Loucy (cell line): ENCODE measurements around the gene SLC25A21.
"Not testable (repeated sequence)": the region's sequence is repeated elsewhere in the genome, so short reads cannot be mapped to it uniquely, and the experiment has no call there.

Experiments
- H2AFZ ChIP-seq: fragments of 200-600 bp; sonication (generic); 2 replicates; pipeline ENCODE4 v1.6.0; 2016; ENCODE audit warnings: antibody characterized with exemption, mild to moderate bottlenecking, low read length, moderate library complexity
- H3F3A ChIP-seq: fragments of 200-600 bp; 2 replicates; pipeline ENCODE4 v1.6.0; 2016; ENCODE audit warnings: antibody characterized with exemption, low read depth, mild to moderate bottlenecking
- H3K27me3 ChIP-seq: fragments of 200-600 bp; sonication (generic); 2 replicates; pipeline ENCODE4 v1.6.1; 2014; ENCODE audit warnings: low read length, mild to moderate bottlenecking; ENCODE audit not compliant: insufficient read depth, poor library complexity, severe bottlenecking
- H3K36me3 ChIP-seq: fragments of 200-600 bp; sonication (generic); 2 replicates; pipeline ENCODE4 v1.6.1; 2016; ENCODE audit warnings: low read length; ENCODE audit not compliant: insufficient read depth
- H3K4me1 ChIP-seq: fragments of 200-600 bp; sonication (generic); 2 replicates; pipeline ENCODE4 v1.5.1; 2014; ENCODE audit warnings: low read length, mild to moderate bottlenecking; ENCODE audit not compliant: insufficient read depth, poor library complexity, severe bottlenecking
- H3K4me2 ChIP-seq: fragments of 200-600 bp; sonication (generic); 2 replicates; pipeline ENCODE4 v1.6.0; 2014; ENCODE audit warnings: antibody characterized with exemption, low read length, low read depth, mild to moderate bottlenecking; ENCODE audit not compliant: poor library complexity, severe bottlenecking
- H3K4me3 ChIP-seq: fragments of 200-600 bp; sonication (generic); 2 replicates; pipeline ENCODE4 v1.5.1; 2014; ENCODE audit warnings: low read length, mild to moderate bottlenecking, mixed read lengths; ENCODE audit not compliant: poor library complexity, severe bottlenecking
- H3K79me2 ChIP-seq: fragments of 200-600 bp; sonication (generic); 2 replicates; pipeline ENCODE4 v1.6.1; 2014; ENCODE audit warnings: low read length; ENCODE audit not compliant: insufficient read depth
- H3K9ac ChIP-seq: fragments of 200-600 bp; sonication (generic); 2 replicates; pipeline ENCODE4 v1.6.0; 2014; ENCODE audit warnings: mild to moderate bottlenecking, low read depth, low read length, moderate library complexity; ENCODE audit not compliant: poor library complexity, severe bottlenecking
- H3K9me2 ChIP-seq: fragments of 200-600 bp; sonication (generic); replicated peaks from 2 replicates; pipeline ENCODE4 v1.6.1; 2016; ENCODE audit warnings: low read depth, low read length, mixed read lengths
- H3K9me3 ChIP-seq: fragments of 200-600 bp; sonication (generic); 2 replicates; pipeline ENCODE4 v1.6.1; 2014; ENCODE audit warnings: mild to moderate bottlenecking, antibody characterized with exemption, low read length, low read depth; ENCODE audit not compliant: insufficient read depth
- H4K20me1 ChIP-seq: fragments of 200-600 bp; sonication (generic); 2 replicates; pipeline ENCODE4 v1.6.0; 2014; ENCODE audit warnings: antibody characterized with exemption, low read length, mild to moderate bottlenecking; ENCODE audit not compliant: insufficient read depth, poor library complexity, severe bottlenecking
- CTCF ChIP-seq: fragments of 200-600 bp; sonication (generic); conservative IDR thresholded peaks from 2 replicates; pipeline ENCODE4 v1.5.1; 2014; ENCODE audit warnings: mild to moderate bottlenecking, antibody characterized with exemption, low read length
- EZH2phosphoT487 ChIP-seq: fragments of 200-600 bp; IDR thresholded peaks from 2 replicates; pipeline ENCODE4 v1.6.1; 2018; ENCODE audit warnings: antibody characterized with exemption, mild to moderate bottlenecking, moderate library complexity, borderline replicate concordance

SLC25A21 gene

GRCh38 chr14:36816481-36816880, 355.9 kb downstream of the SLC25A21 start:
- no peaks in the 10 kb centered on the region for H3K79me2 ChIP-seq
- H2AFZ ChIP-seq = no peak overlapping the region
- TF ChIP-seq EZH2phosphoT487 (no peak), CTCF (no peak)
- H3K9me3 ChIP-seq = no peaks in the 10 kb centered on the region
- no peaks in the 10 kb centered on the region for H3K9me2 ChIP-seq
- no peaks in the 10 kb centered on the region for H4K20me1 ChIP-seq
- H3K4me3 ChIP-seq = no peak overlapping the region
- H3F3A ChIP-seq = no peaks in the 10 kb centered on the region
- H3K27me3 ChIP-seq = no peaks in the 10 kb centered on the region
- H3K36me3 ChIP-seq = no peaks in the 10 kb centered on the region
- no peak overlapping the region for H3K9ac ChIP-seq
- no peaks in the 10 kb centered on the region for H3K4me1 ChIP-seq
- H3K4me2 ChIP-seq = no peak overlapping the region

- not testable (repeated sequence) for H3K4me2 ChIP-seq, H3K27me3 ChIP-seq
Observed at GRCh38 chr14:36814783-36815182, 357.6 kb downstream of the SLC25A21 start.

GRCh38 chr14:36810209-36810608, 362.2 kb downstream of the SLC25A21 start:
- Histone ChIP-seq H3K9ac (no peak overlapping the region), H3K4me1 (no peaks in the 10 kb centered on the region), H3K4me3 (no peak overlapping the region), H3K79me2 (no peaks in the 10 kb centered on the region), H3K9me2 (no peaks in the 10 kb centered on the region), H2AFZ (no peak overlapping the region), H4K20me1 (no peaks in the 10 kb centered on the region), H3K36me3 (no peaks in the 10 kb centered on the region), H3K9me3 (no peaks in the 10 kb centered on the region), H3K27me3 (no peaks in the 10 kb centered on the region), H3K4me2 (no peak overlapping the region), H3F3A (no peaks in the 10 kb centered on the region)
- TF ChIP-seq EZH2phosphoT487 (no peak), CTCF (no peak)

More at GRCh38 chr14:36814783-36815182, 357.6 kb downstream of the SLC25A21 start:
- H4K20me1 ChIP-seq, H3K4me1 ChIP-seq, H3K9me3 ChIP-seq, H3F3A ChIP-seq, H3K36me3 ChIP-seq, H3K79me2 ChIP-seq, H3K4me3 ChIP-seq, H3K9ac ChIP-seq, H3K9me2 ChIP-seq, H2AFZ ChIP-seq: not testable (repeated sequence)

- Histone ChIP-seq H4K20me1 (no peaks in the 10 kb centered on the region), H2AFZ (no peak overlapping the region), H3K9ac (no peak overlapping the region), H3K9me3 (no peaks in the 10 kb centered on the region), H3K4me2 (no peak overlapping the region), H3K4me1 (no peaks in the 10 kb centered on the region), H3K36me3 (no peaks in the 10 kb centered on the region), H3K27me3 (no peaks in the 10 kb centered on the region), H3K4me3 (no peak overlapping the region), H3F3A (no peaks in the 10 kb centered on the region), H3K9me2 (no peaks in the 10 kb centered on the region), H3K79me2 (no peaks in the 10 kb centered on the region)
- TF ChIP-seq EZH2phosphoT487 = no peak
- TF ChIP-seq CTCF = no peak
Observed at GRCh38 chr14:36807727-36808126, 364.7 kb downstream of the SLC25A21 start.
